HG02763 (cell line): Measurements from ENCODE around the gene HSD11B2.

Experiments used
- ATAC-seq: cut with Tn5 transposase; IDR thresholded peaks from one replicate; pipeline ENCODE4 v1.9.1; 2021; ENCODE audit warnings: mild to moderate bottlenecking, moderate library complexity; ENCODE audit not compliant: unreplicated experiment

The HSD11B2 gene

DNA sequence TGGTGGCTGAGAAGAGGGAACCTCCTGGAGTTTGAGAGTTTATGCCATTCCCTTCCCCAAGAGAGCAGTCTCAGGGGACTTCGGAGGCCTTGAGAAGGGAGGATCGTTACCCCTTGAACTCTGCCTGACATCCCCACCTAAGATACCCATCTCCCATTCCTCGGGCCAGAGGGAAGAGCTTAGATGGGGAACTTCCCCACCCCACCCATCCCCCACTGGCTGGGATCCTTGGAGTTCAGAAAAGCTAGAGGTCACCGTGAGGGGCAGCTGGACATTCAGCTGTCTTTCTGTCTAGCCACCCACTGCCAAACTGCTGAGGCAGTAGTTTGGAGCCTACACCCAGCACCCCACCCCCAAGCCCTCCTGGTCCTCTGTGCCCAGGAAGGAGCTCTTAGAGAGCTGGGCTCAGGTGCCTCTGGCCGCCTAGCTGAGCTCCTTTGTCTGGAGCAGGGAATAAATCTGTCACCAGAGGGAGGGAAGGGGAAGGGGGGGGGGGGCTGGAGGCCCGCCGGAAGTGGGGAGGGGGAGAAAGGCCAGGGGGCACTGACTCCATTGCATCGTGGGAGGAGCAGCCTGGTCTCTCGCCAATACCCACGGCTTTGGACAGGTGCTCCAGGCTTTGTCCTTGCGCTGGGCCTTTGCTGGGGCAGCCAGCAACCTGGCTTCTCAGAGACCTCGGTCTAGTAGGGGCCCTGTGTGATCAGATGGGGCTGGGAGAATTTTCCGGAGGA lies 1.0 kb downstream of the HSD11B2 start:
- ATAC-seq: no peak

DNA sequence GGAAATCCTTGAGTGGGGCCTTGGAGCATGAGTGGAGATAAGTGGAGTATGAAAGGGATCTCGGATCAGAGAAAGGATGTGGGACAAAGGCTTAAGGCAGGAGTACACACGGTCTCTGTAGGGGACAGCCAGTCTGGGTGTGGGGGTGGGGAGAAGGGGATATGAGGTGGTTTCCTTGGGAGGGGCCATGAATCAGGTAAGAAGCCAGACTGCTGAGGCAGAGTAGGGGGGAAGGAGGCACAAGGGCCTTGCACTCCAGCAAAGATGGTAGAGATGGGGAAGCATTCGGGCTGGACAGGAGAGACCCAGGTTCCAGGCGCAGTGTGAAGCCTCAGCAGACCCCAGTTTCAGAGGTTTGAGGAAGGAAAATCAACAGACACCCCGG lies 1.6 kb downstream of the HSD11B2 start:
- no peak for ATAC-seq

DNA sequence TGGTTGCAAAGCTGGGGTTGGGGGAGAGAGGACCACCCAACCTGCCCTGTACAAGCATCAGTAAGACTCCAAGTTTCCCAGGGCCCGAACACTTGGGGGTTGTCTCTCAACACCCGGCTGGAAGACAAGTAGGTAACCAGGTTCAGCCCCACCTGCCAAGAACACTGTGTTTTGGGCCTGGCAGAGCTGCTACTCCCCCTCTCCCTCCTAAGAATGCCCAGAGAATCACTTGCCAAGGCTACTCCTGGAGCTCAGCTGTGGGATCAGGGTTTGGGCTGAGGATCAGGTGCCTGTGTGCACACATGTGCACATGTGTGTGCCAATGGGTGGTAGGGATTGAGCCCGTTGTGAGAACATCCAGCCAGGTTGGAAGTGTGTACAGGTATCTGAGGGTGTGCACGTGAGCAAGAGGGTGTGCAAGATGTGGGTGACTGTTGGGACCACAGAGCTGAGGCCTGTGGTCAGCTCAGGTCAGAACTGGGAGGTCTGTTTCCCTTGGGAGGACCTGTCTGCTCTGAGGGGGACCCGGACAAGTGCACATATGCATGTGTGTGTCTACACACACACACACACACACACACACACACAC lies 2.3 kb downstream of the HSD11B2 start:
- ATAC-seq: no peak

DNA sequence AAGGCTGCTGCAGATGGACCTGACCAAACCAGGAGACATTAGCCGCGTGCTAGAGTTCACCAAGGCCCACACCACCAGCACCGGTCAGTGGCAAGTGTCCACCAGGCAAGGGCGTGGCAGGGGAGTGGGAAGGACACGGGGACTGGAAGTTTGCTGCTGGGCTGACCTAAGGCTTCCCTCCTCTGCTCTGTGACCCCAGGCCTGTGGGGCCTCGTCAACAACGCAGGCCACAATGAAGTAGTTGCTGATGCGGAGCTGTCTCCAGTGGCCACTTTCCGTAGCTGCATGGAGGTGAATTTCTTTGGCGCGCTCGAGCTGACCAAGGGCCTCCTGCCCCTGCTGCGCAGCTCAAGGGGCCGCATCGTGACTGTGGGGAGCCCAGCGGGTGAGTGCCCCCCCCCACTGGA lies 4.8 kb downstream of the HSD11B2 start:
- no peak for ATAC-seq

DNA sequence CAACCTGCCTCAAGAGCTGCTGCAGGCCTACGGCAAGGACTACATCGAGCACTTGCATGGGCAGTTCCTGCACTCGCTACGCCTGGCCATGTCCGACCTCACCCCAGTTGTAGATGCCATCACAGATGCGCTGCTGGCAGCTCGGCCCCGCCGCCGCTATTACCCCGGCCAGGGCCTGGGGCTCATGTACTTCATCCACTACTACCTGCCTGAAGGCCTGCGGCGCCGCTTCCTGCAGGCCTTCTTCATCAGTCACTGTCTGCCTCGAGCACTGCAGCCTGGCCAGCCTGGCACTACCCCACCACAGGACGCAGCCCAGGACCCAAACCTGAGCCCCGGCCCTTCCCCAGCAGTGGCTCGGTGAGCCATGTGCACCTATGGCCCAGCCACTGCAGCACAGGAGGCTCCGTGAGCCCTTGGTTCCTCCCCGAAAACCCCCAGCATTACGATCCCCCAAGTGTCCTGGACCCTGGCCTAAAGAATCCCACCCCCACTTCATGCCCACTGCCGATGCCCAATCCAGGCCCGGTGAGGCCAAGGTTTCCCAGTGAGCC lies 5.8 kb downstream of the HSD11B2 start:
- no peak for ATAC-seq

DNA sequence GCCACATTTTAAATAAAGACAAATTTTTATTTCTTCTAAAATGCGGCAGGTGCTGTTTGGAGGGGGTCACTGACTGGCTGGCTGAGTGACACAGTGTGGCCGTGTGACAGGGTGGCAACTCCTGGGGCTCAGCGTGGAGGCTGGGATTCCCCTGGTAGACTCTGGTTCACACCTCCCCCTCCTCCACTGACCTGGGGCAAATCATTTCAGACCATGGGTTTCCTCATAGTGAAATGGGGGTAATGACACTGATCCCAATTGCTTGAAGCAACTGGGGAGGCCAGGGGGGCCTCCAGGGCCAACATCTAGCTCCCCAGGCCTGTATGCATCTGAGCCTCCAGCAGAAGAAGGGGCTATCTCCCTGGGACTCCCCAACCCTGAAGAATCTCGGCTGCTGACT lies 6.6 kb downstream of the HSD11B2 start:
- no peak for ATAC-seq

DNA sequence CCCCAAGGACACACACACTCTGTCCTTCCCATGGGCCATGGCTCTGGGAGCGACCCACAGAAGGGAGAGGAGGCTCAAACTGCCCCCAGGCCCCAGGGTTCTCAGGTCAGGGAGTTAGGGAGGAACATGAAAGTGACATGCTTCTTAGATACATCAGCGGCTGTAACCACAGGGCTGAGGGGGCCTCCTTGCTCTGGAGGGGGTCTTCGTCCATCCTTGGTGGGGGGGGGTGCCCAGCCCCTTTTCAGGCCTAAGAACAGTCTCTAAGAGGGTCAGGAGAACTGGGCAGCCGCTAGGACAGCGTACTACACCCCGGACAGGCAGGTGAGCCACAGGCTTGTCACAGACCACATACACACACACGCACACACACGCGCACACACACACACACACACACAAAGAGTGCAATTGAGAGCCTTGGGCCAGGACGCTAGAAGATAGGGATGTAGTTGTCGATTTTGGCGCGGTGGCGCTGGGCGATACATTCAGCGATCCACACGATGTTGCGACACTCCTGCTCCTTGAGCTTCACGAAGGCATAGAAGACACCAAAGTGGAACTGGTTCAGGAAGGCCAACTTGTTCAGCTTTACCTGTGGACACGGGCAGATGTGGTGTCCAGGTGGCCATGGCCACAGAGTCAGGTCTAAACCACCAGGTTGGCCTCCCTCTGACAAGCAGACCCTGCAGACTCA lies 7.3 kb downstream of the HSD11B2 start:
- no peak for ATAC-seq

DNA sequence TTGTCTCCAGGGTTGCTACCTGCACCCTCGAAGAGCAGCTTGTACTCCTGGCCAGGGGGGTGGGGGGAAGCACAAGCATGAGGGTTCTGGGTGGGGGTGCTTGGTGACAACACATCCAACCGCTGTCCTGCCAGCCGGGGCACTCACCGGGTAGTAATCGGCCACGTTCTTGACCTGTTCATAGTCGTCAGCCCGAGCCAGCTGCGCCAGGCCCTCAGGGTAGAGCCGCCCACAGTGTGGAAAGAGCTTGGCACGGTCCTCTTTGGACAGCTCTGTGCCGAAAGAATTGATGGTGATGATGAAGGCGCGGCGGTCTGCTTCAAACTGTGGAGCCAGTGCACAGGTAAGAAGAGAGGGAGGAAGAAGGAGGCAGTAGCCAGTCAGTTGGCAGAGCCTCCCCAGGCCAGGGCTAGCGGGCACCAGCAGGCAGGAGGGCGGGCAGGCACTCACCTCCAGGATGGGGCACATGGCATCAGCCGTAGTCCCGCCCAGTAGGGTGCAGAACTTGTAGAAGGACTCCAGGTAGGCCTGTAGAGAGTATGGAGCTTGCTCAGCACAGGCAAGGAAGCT lies 8.0 kb downstream of the HSD11B2 start:
- ATAC-seq: no peak

DNA sequence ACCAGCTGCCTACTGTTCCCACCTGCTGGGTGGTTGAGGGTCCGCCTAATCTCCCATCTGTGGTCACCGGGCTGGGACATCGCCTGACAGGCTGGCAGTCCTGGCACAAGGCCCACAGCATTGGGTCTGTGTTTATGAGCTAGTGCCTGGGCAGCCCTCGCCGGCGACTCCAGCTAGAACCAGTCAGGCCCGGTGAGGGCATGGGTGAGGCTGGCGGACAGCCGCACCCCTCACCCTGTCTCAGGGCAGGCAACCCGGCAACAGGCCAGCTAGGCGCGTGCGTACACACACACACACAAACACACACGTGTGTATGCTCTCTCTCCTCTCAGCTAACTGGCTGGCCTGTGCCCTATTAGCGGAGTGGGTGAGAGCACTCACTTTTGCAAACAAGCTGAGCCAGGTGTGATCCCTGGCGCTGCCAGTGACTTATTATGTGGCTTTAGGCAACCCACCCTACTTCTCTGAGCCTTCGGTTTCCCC lies 10.4 kb downstream of the HSD11B2 start:
- no peak for ATAC-seq

DNA sequence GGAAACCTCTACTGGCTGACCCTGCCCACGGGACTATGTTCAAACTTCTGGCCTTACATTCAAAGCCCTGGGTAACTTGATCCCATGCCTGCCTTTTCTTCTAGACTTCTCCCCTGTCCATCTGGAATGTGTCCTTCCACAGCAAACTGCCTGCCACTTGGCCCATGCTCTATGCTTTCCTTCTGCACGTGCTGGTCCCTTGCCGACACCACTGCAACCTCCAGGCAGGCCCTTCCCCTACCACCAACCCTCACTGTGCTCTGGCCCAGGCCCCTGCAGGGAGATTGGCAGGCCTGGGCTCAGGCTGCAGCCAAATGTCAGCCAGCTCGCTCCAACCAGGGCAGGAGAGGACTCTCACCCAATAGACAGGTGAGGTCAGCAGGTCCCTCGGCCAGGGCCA lies 11.0 kb downstream of the HSD11B2 start:
- ATAC-seq: no peak

DNA sequence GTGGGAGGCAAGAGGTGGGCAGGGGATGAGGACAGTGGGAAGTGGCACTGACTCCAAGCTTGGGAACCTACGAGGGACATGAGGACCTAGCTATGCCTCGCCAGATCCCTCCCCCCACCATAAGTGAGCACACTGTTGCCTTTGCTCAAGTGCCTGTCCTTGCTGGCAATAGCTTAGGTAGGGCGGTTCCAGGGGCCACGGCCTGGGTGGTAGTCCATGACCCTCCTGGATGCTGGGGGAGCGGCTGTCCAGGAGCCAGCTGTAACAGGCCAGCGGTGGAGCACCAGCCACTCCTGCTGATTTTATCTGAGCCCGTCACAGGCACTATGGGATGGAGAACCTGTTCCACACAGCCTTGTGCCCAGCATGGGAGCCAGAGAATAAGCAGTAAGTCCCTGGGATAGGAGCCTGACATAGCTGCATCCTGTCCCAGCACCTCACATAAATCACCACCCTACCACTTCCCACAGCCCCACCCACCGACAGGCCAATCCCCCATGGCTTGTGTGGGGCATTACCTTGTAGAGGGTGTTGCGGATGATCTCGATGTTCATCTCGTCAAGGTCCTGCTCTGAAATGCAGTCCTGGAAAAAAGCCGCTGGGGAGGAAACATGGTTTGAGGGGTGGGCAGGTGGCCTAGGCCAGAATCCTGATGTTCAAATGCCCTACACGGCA lies 11.8 kb downstream of the HSD11B2 start:
- no peak for ATAC-seq

DNA sequence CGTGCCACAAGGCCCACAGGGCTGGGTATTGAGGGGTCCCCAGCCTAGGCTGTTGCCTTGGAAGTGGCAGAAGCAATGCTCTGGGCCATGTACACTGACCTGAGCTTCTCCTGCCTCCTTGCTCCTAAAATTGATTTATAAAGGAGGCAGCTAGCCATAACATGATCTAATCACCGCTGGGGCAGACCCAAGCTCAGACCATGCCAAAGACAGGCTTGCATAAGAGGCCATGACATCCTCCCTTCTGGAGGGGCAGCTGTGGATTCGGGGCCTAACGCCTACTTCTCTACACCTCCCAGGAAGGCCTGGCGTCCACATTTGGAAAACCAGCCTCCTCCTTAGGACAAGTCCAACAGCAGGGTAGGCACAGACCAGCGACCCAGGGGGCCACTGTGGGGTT lies 12.3 kb downstream of the HSD11B2 start:
- no peak for ATAC-seq

DNA sequence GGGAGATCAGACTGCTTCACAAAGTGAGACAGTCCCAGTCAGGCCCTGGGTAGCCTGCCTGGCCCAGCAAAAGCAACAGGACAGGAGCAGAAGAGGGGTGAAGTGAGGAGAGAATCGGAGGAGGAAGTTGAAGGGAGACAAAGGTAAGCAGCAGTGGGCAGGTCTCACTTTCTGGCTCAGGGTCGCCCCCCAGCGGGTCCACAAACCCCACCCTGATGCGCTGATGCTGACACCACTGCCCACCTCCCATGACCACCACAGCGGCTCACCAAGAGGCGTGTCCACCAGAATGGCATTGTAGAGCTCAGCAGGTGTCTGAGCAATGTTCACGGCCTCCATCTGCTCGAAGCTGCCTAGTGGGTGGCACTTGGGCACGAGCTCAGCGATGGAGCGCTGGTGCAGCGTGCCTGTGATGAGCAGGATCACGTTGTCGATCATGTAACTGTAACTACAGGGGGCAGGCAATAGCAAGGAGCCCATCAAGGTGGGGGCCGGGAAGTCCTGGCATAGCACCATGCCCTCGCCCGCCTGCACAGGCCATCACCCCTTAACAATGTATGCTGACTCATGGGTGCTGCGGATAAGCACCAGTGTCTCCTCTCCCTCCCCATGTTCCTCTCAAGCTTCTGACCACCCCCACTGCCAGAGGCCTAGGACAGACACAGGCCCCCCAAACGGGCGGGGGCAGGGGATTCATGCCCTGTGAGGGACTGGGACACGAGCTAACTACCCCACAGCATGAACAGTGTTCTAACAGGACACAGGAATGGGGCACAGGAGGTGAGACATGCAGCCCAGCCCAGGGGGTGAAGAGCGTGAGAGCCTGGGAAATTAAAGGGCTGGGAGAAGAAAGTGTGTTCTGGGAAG lies 13.6 kb downstream of the HSD11B2 start:
- no peak for ATAC-seq

DNA sequence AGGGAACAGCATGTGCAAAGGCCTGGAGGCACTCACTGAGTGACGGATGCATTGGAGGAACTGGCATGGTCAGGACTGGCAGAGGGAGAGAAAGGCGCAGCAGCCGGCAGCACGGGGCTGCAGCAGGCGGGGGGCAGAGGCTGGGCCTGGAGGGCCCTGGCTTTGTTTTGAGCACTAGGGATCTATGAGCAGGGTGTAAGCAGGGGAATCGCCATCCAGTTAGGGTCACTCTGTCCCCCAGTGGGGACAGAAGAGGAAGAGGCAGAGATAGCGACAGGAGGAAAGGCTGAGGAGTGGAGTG lies 14.2 kb downstream of the HSD11B2 start:
- no peak for ATAC-seq

DNA sequence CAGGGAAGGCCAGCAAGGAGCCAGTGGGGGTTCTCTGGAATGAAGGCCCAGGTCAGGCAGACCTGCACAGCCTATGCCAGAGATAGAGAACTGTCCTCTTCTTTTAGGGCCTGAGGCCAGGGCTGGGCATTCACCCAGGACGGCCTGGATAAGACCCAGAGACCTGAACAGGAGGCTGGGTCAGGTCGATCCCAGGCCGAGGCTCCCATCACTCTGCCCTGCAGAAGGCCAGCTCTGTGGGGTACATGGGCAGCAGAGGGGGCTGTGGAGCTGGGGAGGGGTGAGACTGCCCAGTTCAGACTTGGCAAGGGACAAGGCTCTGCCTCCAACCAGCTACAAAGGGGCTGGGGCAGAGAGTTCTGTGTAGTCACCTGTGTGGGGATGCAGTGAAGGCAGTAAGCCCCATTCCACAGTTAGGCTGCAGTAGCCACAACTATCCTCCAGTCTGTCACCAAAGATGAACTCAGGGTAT lies 14.6 kb downstream of the HSD11B2 start:
- no peak for ATAC-seq

DNA sequence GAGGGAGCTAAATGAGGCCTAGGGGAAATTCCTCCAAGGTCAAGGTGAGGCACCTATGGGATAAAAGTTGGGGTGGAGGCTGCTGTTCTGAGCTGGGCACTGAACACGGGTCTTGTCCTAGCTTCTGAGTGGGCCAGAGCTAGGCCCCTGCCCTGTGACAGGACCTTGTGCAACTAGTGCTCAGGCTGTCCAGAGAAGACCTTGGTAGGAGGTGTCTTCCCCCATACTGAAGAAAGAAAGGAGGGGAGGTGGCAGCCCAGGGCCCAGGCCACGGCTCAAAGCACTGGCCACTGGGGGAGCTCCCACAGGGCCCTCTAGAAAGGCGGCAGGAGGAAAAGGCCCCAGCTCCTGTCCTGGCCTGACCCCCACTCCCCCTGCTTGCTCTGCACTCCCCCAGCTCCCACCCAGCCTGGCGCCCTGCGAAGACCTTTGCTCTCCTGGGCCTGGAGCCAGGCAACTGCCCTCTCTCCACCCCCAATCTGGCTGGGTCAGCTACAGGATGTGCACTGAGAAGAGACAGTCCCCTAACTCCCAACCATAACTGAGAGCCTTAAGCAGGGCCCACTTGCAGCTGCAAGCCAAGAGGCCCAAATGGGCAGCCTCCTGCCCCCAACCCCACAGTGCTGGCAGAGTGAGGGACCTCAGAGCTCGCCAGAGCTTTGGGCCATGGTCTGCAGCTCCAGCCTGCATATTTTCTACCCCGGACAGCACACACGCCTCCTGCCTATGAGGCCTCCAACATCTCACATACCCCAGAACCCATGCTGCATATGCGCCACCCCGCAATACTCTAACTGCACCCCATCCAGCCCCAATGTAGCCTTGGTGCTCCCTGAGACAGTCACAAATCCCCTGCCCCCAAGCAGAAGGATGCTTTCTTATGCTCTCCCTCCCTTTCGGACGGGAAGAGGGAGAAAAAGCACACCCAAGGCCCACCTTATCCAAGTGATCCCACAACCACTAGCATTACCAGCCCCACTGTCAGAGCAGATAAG lies 15.3 kb downstream of the HSD11B2 start:
- ATAC-seq: no peak

DNA sequence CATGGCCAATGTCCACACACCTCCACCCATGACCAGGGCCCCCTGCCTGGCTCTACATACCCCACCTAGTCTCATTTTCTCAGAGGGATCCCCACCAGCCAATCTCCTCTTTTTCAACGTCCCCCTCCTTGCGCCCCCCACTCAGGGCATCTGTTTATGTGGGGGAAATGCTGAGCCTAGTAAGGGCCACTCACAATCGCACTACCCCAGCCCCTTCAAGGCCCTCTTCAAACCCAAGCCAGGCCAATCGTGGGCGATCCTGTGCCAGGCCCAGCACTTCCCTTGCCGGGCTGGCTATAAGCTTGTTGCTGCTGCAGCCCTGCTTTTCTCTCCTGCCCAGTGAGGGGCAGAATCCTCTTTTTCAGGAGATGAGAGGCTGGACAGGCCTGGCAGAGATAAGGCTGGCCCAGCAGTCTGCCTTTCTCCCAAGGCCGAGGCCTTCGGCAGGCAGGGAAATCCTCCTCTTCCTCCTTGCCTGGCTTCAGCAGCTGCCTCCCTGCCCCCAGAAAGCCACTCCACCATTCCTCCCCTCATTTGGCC lies 16.1 kb downstream of the HSD11B2 start:
- ATAC-seq: no peak

DNA sequence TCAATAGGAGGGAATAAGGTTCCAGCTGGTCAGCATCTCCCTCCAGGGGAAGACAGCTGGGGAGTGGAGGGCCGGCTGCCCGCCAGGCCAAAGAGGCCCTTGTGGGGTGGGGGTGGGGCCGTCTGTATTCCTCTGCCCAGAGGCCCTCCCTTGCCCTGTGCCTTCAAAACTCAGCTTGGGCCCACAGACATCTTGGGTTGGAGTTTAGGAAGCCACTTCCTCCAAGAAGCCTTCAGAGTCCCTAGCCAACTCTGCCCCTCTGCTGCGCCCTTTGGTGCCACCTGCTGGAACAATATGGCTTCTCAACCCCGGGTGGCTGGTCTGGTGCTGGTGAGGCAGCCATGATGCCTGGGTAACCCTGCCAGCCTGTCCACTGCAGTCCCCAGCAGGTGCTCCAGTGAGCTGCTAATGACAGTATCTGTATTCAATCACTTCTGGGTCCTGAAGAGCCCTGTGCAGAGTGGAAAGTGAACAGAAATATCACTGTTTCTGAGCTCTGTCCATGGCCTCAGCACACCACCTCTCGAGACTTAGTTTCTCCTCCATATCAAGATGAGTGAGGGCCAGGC lies 16.7 kb downstream of the HSD11B2 start:
- ATAC-seq: no peak
